Peyer's patch (tissue), 4 donors: ENCODE measurements around the gene MGAT2.

Experiments
- CTCF ChIP-seq, 6 experiments: fragments of 450-650 bp in 4 of 6; fragments of 200-600 bp in 2 of 6; sonication (generic) in 1 of 6; IDR thresholded peaks; one replicate each; pipeline ENCODE4 v1.5.1; 2017 to 2019; ENCODE audit warnings: antibody characterized with exemption in 6 of 6, mild to moderate bottlenecking in 3 of 6, moderate library complexity in 1 of 6
- POLR2A ChIP-seq, 2 donors: fragments of 450-650 bp; IDR thresholded peaks; one replicate each; pipeline ENCODE4 v1.5.1; 2017; ENCODE audit warnings: antibody characterized with exemption in 2 of 2, mild to moderate bottlenecking in 2 of 2, moderate library complexity in 2 of 2

DNA sequence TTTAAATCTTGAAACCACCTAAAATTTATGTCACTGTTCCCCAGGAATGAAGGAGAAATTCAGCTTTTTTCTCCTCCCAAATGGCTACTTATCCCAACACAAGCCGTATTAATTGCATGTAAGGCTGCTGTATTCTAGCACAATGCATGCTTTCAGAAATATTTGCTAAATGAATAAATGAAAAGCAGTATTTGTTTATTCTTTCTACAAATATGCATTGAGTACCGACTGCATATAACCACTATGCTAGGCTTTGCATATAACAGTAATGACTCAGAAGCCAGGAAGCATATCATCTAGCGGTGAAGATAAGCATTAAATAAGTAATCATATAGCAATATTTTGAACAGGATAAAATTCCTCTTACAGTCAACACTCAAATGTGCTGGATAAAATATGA is 27.6 kb upstream of the MGAT2 start:
- TF ChIP-seq POLR2A (IDR thresholded peaks at IDR 0.05), result no peak
- TF ChIP-seq CTCF (IDR thresholded peaks at IDR 0.05), result no peak
